HL-60 (cell line): ENCODE results near the gene KANSL3.

Source experiments
- DNase-seq, 2 experiments: peaks; one replicate each; pipeline ENCODE4 v3.0.0-alpha.2; 2010 to 2020; ENCODE audit warnings: low read depth in 1 of 2, low spot score in 1 of 2
- H3K27ac ChIP-seq: fragments of 250-450 bp; sonication (Bioruptor Pico); replicated peaks from 2 replicates; pipeline ENCODE4 v1.5.1; 2020; ENCODE audit warnings: mild to moderate bottlenecking, moderate library complexity
- H3K27me3 ChIP-seq: fragments of 250-450 bp; sonication (Bioruptor Pico); 2 replicates; pipeline ENCODE4 v1.5.1; 2021; ENCODE audit warnings: mild to moderate bottlenecking, moderate library complexity; ENCODE audit not compliant: insufficient read depth, poor library complexity, severe bottlenecking
- H3K4me3 ChIP-seq: replicated peaks from 2 replicates; pipeline ENCODE4 v1.5.1; 2011; ENCODE audit warnings: mild to moderate bottlenecking, control low read depth, low read length; ENCODE audit not compliant: insufficient read depth
- GABPA ChIP-seq: IDR thresholded peaks from 2 replicates; pipeline ENCODE4 v1.6.1; 2012; ENCODE audit warnings: low read depth
- POLR2AphosphoS5 ChIP-seq: IDR thresholded peaks from 2 replicates; pipeline ENCODE4 v1.6.1; 2012; ENCODE audit warnings: low read depth
- SPI1 ChIP-seq: IDR thresholded peaks from 2 replicates; pipeline ENCODE4 v1.6.1; 2012; ENCODE audit warnings: low read depth, mild to moderate bottlenecking, borderline replicate concordance
- TF ChIP-seq, protein P1 (sequence below): IDR thresholded peaks from 2 replicates; pipeline ENCODE4 v1.6.1; 2012; ENCODE audit warnings: low read depth; ENCODE audit not compliant: insufficient replicate concordance
- TF ChIP-seq, protein P2 (sequence below): IDR thresholded peaks from one replicate; pipeline ENCODE4 v1.5.1; 2011; ENCODE audit warnings: low read length, control low read depth, inconsistent platforms; ENCODE audit not compliant: insufficient read depth

The KANSL3 gene

DNA sequence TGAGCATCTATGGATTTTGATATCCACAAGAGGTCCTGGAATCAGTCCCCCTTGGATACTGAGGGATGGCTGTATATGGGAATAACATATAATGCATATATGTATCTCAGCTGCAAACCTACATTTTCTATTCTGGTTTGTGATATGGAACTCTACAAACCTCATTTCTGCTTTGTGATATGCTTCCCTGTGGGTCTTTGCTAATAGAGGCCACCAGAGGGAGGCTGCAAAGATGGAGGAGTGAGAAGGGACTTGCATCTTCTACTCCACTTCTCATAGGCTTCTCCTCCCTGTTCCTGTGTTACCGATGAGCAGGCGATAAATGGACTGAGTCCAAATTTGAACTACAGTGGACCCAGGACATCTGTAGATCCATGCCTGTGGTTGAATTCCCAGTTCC, 63.7 kb downstream of the KANSL3 start:
- no peak for DNase-seq
- no peak overlapping the region for H3K4me3 ChIP-seq
- H3K27ac ChIP-seq: no peak overlapping the region
- TF ChIP-seq, protein P1, sequence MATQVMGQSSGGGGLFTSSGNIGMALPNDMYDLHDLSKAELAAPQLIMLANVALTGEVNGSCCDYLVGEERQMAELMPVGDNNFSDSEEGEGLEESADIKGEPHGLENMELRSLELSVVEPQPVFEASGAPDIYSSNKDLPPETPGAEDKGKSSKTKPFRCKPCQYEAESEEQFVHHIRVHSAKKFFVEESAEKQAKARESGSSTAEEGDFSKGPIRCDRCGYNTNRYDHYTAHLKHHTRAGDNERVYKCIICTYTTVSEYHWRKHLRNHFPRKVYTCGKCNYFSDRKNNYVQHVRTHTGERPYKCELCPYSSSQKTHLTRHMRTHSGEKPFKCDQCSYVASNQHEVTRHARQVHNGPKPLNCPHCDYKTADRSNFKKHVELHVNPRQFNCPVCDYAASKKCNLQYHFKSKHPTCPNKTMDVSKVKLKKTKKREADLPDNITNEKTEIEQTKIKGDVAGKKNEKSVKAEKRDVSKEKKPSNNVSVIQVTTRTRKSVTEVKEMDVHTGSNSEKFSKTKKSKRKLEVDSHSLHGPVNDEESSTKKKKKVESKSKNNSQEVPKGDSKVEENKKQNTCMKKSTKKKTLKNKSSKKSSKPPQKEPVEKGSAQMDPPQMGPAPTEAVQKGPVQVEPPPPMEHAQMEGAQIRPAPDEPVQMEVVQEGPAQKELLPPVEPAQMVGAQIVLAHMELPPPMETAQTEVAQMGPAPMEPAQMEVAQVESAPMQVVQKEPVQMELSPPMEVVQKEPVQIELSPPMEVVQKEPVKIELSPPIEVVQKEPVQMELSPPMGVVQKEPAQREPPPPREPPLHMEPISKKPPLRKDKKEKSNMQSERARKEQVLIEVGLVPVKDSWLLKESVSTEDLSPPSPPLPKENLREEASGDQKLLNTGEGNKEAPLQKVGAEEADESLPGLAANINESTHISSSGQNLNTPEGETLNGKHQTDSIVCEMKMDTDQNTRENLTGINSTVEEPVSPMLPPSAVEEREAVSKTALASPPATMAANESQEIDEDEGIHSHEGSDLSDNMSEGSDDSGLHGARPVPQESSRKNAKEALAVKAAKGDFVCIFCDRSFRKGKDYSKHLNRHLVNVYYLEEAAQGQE: no peak
- TF ChIP-seq SPI1 (no peak), POLR2AphosphoS5 (no peak), GABPA (no peak)
- TF ChIP-seq, protein P2, sequence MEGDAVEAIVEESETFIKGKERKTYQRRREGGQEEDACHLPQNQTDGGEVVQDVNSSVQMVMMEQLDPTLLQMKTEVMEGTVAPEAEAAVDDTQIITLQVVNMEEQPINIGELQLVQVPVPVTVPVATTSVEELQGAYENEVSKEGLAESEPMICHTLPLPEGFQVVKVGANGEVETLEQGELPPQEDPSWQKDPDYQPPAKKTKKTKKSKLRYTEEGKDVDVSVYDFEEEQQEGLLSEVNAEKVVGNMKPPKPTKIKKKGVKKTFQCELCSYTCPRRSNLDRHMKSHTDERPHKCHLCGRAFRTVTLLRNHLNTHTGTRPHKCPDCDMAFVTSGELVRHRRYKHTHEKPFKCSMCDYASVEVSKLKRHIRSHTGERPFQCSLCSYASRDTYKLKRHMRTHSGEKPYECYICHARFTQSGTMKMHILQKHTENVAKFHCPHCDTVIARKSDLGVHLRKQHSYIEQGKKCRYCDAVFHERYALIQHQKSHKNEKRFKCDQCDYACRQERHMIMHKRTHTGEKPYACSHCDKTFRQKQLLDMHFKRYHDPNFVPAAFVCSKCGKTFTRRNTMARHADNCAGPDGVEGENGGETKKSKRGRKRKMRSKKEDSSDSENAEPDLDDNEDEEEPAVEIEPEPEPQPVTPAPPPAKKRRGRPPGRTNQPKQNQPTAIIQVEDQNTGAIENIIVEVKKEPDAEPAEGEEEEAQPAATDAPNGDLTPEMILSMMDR: no peak
- H3K27me3 ChIP-seq: no peaks in the 10 kb centered on the region

DNA sequence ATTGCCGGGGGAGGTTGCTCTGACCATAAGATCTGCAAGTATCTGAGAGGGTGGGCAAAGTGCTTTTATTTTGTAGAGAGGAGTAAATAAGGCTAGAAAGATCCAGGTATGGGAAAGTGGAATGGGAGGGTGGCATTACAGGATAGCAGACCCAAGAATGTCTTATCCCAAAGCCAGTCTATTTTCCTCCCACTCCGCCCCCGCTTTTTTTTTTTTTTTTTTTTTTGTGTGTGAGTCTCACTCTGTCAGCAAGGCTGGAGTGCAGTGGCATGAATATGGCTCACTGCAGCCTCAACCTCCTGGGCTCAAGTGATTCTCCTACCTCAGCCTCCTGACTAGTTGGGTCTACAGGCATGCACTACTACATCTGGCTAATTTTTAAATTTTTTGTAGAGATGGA, 70.0 kb downstream of the KANSL3 start:
- Histone ChIP-seq H3K27me3 (no peaks in the 10 kb centered on the region), H3K4me3 (no peak overlapping the region), H3K27ac (no peak overlapping the region)
- DNase-seq: no peak
- TF ChIP-seq, protein P1: no peak
- TF ChIP-seq, protein P2: no peak
- TF ChIP-seq SPI1: no peak
- no peak for TF ChIP-seq GABPA
- no peak for TF ChIP-seq POLR2AphosphoS5

DNA sequence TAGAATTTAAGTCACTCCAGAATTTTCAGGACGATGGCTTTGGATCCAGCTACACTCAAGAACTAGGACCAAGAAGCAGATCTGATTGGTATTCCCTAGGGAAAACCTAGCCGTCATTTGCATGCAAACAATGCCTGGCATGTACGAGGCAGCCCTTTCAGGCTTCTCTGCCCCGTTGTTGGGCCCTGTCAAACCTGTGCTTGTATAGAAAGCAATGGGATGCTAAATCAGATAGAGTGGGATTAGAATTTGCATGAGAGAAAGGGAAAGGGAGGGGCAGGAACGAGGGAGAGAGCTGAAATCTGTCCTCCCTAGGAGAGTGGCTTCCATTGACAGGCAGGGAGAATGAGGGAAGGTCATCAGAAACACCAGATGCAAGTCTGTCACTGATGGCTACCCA, 73.0 kb downstream of the KANSL3 start:
- DNase-seq: no peak
- TF ChIP-seq, protein P2: no peak
- TF ChIP-seq SPI1 (no peak), GABPA (no peak), POLR2AphosphoS5 (no peak)
- TF ChIP-seq, protein P1: no peak

More for the DNA sequence above, 73.0 kb downstream of the KANSL3 start:
- Histone ChIP-seq H3K27ac (no peak overlapping the region), H3K4me3 (no peak overlapping the region), H3K27me3 (no peaks in the 10 kb centered on the region)
